Right lobe of liver (tissue), 6 donors: ENCODE results near the gene FAM234B. TPM values are rescaled to one million over a fixed set of nuclear protein-coding genes. Genes with fewer than 3 reads are reported as not detected.

ENCODE experiments used
- ATAC-seq, 4 donors: fragments of 200-7000 bp; cut with Tn5 transposase; one replicate each; pipeline ENCODE4 v1.9.1; 2020; ENCODE audit warnings: mild to moderate bottlenecking in 4 of 4, moderate library complexity in 4 of 4
- DNase-seq, 3 donors: peaks; one replicate each; pipeline ENCODE4 v3.0.0-alpha.2; 2020
- H3K27ac ChIP-seq, 3 donors: fragments of 200-600 bp; one replicate each; pipeline ENCODE4 v1.8.0; 2022
- H3K27me3 ChIP-seq, 2 donors: fragments of 200-600 bp; one replicate each; pipeline ENCODE4 v1.8.0; 2022
- H3K36me3 ChIP-seq, 4 donors: fragments of 200-600 bp; sonication (generic) in 1 of 4; one replicate each; pipeline versions ENCODE4 v1.5.1 to v1.8.0; 2017 to 2022; ENCODE audit warnings: control low read depth in 1 of 4
- H3K4me1 ChIP-seq, 4 donors: fragments of 200-600 bp; sonication (generic) in 1 of 4; one replicate each; pipeline versions ENCODE4 v1.5.1 to v1.8.0; 2017 to 2022; ENCODE audit warnings: control low read depth in 1 of 4
- H3K4me3 ChIP-seq, 3 donors: fragments of 200-600 bp; one replicate each; pipeline ENCODE4 v1.8.0; 2022
- H3K9me3 ChIP-seq, 4 donors: fragments of 200-600 bp; sonication (generic) in 1 of 4; one replicate each; pipeline versions ENCODE4 v1.5.1 to v1.8.0; 2017 to 2022; ENCODE audit warnings: control low read depth in 1 of 4
- POLR2A ChIP-seq: fragments of 450-650 bp; IDR thresholded peaks from one replicate; pipeline ENCODE4 v1.6.1; 2017; ENCODE audit warnings: antibody characterized with exemption, mild to moderate bottlenecking
- WGBS: methylation state at CpG from one replicate; pipeline ENCODE4 v1.1.6; 2018; ENCODE audit warnings: low coverage, low lambda C conversion rate; ENCODE audit not compliant: insufficient coverage; ENCODE audit errors: missing lambda C conversion rate; 5-methylcytosine and 5-hydroxymethylcytosine counted together
- intact Hi-C, 2 donors: fragments of 100-400 bp; cut with DNase I; formaldehyde crosslinking; loops; one replicate each; pipeline versions ENCODE4 v1.11.2 to v1.14.1; 2022
- total RNA-seq, 6 experiments: library from RNA; depleted of rRNA in 2 of 6; stranded (reverse); fragments of >200 nt in 2 of 6; fragmentation: NEBNext Ultra II Directional in 3 of 6; extraction: Animal tissue kit (Norgen Biotek cat#: 25700) in 3 of 6; gene quantifications; one replicate each; pipeline versions ENCODE4 v1.1.0 to v1.2.4, GENCODE V29; 2016 to 2023
- TF ChIP-seq, protein P1 (sequence below), 4 donors: fragments of 200-600 bp in 3 of 4; fragments of 450-650 bp in 1 of 4; IDR thresholded peaks; one replicate each; pipeline versions ENCODE4 v1.5.1 to v1.8.0; 2016 to 2022; ENCODE audit warnings: antibody characterized with exemption in 4 of 4, mild to moderate bottlenecking in 2 of 4
- donor health status: DM: no; HTN: yes; CAD: no.
- donor health status: DM: no; HTN: no; CAD: no.
- donor health status: DM: no; HTN: no; CAD: no.
- donor health status: DM: no; HTN: yes; CAD: no.
- donor health status: DM: no; HTN: yes; CAD: no.

The FAM234B gene
- total RNA-seq, 6 experiments from 2014 or later: 2.9 to 4.8 (median 3.2) TPM

DNA sequence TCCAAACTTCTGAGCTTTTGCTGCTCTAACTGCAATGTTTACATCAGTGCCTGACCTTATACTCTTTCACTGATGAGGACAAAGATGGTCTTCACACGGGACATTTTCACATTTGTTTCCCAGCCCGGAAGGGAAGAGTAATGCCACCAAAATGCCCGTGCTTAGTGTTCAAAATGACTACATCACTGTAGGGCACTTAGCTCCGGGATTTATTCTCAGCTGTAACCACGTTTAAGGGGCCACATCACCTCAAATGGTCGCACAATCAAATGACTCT lies 56.4 kb downstream of the FAM234B start:
- intact Hi-C loops: loop anchor here in 1 of 2 donors (10.0 kb wide), 1 partner anchor 104 kb away; no protein-coding TSS in a partner anchor
- peak overlapping the region in 2 of 3 donors; percentile 39 to 66 for H3K4me3 ChIP-seq
- no peaks in the 10 kb centered on the region for H3K36me3 ChIP-seq
- H3K27ac ChIP-seq: peak overlapping the region; percentile 60 to 91 (median 60)
- WGBS: 18% methylated on average over 6 of the region's 6 CpGs
- TF ChIP-seq, protein P1, sequence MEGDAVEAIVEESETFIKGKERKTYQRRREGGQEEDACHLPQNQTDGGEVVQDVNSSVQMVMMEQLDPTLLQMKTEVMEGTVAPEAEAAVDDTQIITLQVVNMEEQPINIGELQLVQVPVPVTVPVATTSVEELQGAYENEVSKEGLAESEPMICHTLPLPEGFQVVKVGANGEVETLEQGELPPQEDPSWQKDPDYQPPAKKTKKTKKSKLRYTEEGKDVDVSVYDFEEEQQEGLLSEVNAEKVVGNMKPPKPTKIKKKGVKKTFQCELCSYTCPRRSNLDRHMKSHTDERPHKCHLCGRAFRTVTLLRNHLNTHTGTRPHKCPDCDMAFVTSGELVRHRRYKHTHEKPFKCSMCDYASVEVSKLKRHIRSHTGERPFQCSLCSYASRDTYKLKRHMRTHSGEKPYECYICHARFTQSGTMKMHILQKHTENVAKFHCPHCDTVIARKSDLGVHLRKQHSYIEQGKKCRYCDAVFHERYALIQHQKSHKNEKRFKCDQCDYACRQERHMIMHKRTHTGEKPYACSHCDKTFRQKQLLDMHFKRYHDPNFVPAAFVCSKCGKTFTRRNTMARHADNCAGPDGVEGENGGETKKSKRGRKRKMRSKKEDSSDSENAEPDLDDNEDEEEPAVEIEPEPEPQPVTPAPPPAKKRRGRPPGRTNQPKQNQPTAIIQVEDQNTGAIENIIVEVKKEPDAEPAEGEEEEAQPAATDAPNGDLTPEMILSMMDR (IDR thresholded peaks at IDR 0.05): no peak
- no peak for TF ChIP-seq POLR2A
- DNase-seq: no peak
- ATAC-seq: no peak
- no peaks in the 10 kb centered on the region for H3K27me3 ChIP-seq
- peaks cover 0 to 13% (median 0%) of the 10 kb centered on the region in 4 donors for H3K4me1 ChIP-seq
- no peaks in the 10 kb centered on the region for H3K9me3 ChIP-seq

GRCh38 chr12:13100882-13101769 lies 56.9 kb downstream of the FAM234B start:
- Histone ChIP-seq H3K9me3 (no peaks in the 10 kb centered on the region), H3K27ac (peak overlapping the region; percentile 60 to 91 (median 60)), H3K36me3 (no peaks in the 10 kb centered on the region), H3K27me3 (no peaks in the 10 kb centered on the region), H3K4me1 (peaks cover 0 to 13% (median 0%) of the 10 kb centered on the region in 4 donors), H3K4me3 (peak overlapping the region; percentile 39 to 66 (median 53))
- no peak for TF ChIP-seq POLR2A
- TF ChIP-seq, protein P1 (IDR thresholded peaks at IDR 0.05): no peak
- ATAC-seq (peak; percentile 80 to 87 (median 86)), DNase-seq (peak; percentile 81 to 88 (median 88))
- intact Hi-C loops: loop anchor here in 1 of 2 donors (10.0 kb wide), 1 partner anchor 104 kb away; no protein-coding TSS in a partner anchor
- WGBS: 4% methylated on average over 17 of the region's 79 CpGs

DNA sequence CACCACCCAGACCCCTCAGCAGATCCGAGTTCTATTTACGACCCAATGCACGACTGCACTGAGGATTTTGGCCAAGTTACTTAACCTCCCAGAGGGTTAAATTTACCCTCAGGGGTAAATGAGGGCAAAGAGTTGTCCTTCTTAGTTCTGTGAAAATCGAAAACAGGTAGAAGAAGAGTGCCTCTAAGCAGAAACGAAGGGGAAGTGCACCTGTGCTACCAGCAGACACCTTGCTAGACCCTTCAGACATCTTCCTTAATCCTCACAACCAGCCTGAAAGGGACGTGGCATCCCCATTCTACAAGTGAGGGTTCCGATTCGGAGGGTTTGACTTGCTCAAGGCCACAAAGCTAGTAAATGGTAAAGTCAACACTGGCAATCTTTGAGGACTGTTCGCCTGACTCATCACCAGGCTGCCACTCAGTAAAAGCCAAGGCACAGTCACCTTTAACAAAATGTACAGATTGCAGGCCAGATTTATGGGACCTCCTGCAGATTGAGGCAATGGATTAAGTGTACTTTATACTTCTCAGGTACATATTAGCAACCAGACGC lies 57.7 kb downstream of the FAM234B start:
- no peaks in the 10 kb centered on the region for H3K36me3 ChIP-seq
- no peaks in the 10 kb centered on the region for H3K9me3 ChIP-seq
- H3K27me3 ChIP-seq: no peaks in the 10 kb centered on the region
- peaks cover 0 to 13% (median 0%) of the 10 kb centered on the region in 4 donors for H3K4me1 ChIP-seq
- TF ChIP-seq POLR2A: no peak
- TF ChIP-seq, protein P1 (IDR thresholded peaks at IDR 0.05): no peak
- 41% methylated on average over 7 of the region's 10 CpGs for WGBS
- DNase-seq (no peak), ATAC-seq (no peak)
- H3K27ac ChIP-seq: peak overlapping the region; percentile 60 to 91 (median 60)
- intact Hi-C loops: loop anchor here in 1 of 2 donors (10.0 kb wide), 1 partner anchor 103 kb away; no protein-coding TSS in a partner anchor
- H3K4me3 ChIP-seq: peak overlapping the region in 2 of 3 donors; percentile 53 to 66

GRCh38 chr12:13102461-13103195 lies 58.4 kb downstream of the FAM234B start:
- Histone ChIP-seq H3K36me3 (no peaks in the 10 kb centered on the region), H3K4me3 (no peak overlapping the region), H3K4me1 (peaks cover 0 to 13% (median 0%) of the 10 kb centered on the region in 4 donors), H3K27ac (no peak overlapping the region), H3K9me3 (no peaks in the 10 kb centered on the region), H3K27me3 (no peaks in the 10 kb centered on the region)
- no peak for TF ChIP-seq POLR2A
- TF ChIP-seq, protein P1 (IDR thresholded peaks at IDR 0.05): no peak
- no peak for ATAC-seq
- no peak for DNase-seq
- intact Hi-C loops: loop anchor here in 1 of 2 donors (10.0 kb wide), 1 partner anchor 102 kb away; no protein-coding TSS in a partner anchor
- 57% methylated on average over 5 of the region's 7 CpGs for WGBS
